22Rv1 (cell line): ENCODE results near the gene COBL.

Experiments used
- H3K27ac ChIP-seq: fragments of 450-650 bp; 2 replicates; pipeline ENCODE4 v1.5.1; 2017
- ZFX ChIP-seq: fragments of 450-650 bp; IDR thresholded peaks from 2 replicates; pipeline ENCODE4 v1.6.1; 2017; ENCODE audit warnings: antibody characterized with exemption, borderline replicate concordance
- TF ChIP-seq, protein P1 (sequence below): fragments of 450-650 bp; IDR thresholded peaks from 2 replicates; pipeline ENCODE4 v1.5.1; 2017; ENCODE audit warnings: mild to moderate bottlenecking

COBL gene

DNA sequence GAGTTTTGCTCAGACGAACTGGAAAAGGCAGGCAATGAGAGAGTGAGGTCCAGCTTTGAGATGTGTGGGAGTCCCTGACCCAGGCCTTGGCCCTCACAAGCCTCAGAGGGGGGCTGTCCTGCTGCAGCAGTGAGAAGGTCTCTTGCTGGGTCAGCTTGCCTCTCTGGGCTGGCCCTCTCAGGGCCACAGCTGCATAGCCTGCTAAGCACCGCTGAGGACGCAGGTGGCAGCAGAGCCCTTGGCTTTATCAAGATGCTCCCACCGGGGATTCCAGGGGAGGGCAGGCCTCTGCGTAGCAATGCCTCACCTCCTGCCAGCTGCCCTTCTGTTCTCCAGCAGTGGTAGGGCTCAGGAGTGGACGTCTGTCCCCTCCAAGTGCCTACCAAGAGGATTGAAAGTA is 128.7 kb downstream of the COBL start:
- H3K27ac ChIP-seq, result no peak overlapping the region
- TF ChIP-seq ZFX, result no peak
- TF ChIP-seq, protein P1, sequence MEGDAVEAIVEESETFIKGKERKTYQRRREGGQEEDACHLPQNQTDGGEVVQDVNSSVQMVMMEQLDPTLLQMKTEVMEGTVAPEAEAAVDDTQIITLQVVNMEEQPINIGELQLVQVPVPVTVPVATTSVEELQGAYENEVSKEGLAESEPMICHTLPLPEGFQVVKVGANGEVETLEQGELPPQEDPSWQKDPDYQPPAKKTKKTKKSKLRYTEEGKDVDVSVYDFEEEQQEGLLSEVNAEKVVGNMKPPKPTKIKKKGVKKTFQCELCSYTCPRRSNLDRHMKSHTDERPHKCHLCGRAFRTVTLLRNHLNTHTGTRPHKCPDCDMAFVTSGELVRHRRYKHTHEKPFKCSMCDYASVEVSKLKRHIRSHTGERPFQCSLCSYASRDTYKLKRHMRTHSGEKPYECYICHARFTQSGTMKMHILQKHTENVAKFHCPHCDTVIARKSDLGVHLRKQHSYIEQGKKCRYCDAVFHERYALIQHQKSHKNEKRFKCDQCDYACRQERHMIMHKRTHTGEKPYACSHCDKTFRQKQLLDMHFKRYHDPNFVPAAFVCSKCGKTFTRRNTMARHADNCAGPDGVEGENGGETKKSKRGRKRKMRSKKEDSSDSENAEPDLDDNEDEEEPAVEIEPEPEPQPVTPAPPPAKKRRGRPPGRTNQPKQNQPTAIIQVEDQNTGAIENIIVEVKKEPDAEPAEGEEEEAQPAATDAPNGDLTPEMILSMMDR, result no peak

DNA sequence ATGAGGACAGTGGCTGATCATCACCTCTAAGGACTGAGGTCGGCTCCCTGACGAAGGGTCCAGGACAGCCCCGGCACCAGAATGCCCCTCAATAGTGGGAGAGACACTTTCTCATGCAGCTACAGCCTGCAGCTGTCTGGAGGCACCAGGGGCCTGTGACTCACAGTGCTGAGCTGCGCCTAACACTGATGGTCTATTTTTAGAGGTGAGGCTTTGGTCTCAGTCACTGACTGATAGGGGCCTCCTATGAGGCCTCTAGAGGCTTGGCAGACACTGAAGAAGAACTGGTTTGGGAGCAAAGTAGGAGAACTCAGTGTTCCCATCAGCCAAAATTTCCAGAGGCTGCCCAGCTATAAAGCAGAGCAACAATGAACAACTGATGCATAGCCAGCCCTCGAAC is 130.1 kb downstream of the COBL start:
- TF ChIP-seq, protein P1, result no peak
- TF ChIP-seq ZFX, result no peak
- H3K27ac ChIP-seq, result no peak overlapping the region

DNA sequence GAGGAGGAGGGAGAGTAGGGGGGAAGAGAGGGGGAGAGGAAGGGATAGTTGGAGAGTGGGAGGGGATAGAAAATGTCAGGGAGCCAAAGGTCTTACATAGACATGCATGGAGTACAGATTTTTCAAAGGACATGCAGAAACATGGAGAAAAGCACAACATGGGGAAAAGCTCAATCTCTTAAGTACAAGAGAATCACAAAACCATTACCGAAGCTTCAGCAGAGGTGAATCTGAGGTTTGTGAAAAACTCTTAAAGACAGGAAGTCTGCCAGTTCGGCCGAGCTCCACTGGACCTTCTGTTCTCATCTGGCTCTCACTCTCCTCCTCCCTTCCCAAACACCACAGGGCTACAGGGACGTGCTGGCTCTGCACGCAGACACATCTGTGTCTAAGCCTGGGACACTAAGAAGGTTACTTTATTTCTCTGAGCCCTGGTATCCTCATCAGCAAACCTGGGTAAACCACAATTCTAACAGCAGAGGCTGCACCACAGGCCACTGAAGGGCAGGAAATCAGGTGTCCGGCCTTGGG is 133.9 kb downstream of the COBL start:
- TF ChIP-seq, protein P1, result no peak
- no peak for TF ChIP-seq ZFX
- no peak overlapping the region for H3K27ac ChIP-seq

DNA sequence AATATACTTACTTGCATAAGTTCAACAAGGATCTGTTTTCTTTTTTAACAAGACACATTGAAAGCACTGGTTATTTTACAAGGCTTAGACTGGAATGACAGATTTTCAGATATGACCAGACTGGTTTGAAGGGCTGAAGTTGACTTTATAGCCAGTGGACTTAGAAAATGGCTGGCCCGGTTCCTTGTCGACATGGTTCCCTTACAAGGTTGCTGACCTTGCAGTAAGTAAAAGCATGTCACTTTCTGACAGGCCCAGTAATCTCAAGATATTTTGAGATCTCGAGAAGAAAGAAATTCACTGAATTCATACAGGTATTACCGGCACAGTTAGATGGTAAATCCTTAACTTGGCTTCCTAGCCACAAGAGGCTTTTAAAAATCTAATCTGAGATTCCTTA is 136.5 kb downstream of the COBL start:
- no peak overlapping the region for H3K27ac ChIP-seq
- TF ChIP-seq, protein P1, result no peak
- no peak for TF ChIP-seq ZFX

DNA sequence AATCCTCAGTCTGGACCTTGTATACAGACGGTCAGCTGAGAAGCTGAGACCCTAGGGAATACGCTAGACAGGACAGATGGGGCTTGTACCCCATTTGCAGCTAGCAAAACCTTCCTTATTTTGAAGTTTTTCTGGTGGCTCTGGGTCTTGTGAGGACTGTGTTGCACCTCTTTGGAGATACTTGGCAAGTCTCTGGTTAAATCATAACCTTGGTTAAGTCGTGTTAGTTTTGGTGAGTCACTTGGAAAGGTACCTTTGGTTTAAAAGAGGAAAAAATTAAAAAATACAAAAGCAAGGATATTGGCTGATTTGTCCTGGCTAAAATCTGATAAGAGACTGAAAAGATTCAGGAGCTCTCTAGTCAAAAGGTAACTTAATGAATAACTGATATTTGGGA is 140.6 kb downstream of the COBL start:
- no peak overlapping the region for H3K27ac ChIP-seq
- no peak for TF ChIP-seq ZFX
- TF ChIP-seq, protein P1, result no peak

DNA sequence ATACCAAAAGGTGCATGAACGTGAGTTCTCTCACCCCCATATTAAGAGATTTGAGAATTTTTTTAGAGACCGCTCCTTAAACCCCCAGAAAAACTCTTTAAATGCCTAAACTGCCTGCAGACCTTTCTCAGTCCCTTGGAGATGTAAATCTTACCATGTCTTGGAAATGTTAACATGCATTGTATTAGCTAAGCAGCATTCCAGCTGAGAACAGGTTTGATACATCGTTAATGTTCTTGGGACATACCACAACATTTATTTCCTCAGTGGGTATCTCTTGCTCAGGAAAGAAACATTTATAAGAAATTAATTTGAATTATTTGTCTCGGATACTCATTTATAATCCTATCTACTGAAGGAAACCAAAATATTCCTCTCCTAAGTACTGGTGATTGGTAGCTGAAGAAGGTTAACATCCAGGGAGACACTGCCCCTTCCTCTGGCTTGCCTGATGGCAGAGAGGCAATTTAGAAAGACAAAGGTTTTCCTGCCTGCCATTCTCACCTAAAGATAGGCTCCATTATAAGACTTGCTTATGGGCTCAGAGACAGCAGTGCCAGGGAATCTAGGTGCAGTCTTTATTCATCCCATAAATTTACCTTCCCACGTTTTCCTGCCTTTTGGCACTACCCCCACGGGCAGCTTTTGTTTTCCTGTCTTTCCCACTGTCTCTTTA is 141.2 kb downstream of the COBL start:
- no peak overlapping the region for H3K27ac ChIP-seq
- TF ChIP-seq, protein P1, result no peak
- no peak for TF ChIP-seq ZFX

DNA sequence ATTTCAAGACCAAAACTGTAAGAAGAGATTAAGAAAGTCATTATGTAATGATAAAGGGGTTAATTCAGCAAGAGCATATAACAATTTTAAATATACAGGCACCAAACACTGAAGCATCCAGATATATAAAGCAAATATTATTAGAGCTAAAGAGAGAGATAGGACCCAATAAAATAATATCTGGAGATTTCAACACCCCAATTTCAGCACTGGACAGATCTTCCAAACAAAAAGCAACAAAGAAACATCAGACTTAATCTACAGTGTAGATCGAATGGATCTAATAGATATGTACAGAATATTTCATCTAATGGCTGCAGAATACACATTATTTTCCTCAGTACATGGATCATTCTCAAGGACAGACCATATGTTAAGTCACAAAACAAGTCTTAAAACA is 151.3 kb downstream of the COBL start:
- TF ChIP-seq, protein P1, result no peak
- TF ChIP-seq ZFX, result no peak
- no peak overlapping the region for H3K27ac ChIP-seq
